RWPE2 (cell line): ENCODE measurements around the gene BGN.

Experiments
- ATAC-seq: fragments of 200-7000 bp; cut with Tn5 transposase; 3 replicates; pipeline ENCODE4 v1.9.1; 2021; ENCODE audit warnings: low read depth
- DNase-seq: peaks from one replicate; pipeline ENCODE4 v3.0.0-alpha.2; 2020; ENCODE audit warnings: low spot score
- H3K27ac ChIP-seq: fragments of 450-650 bp; 2 replicates; pipeline ENCODE4 v1.5.1; 2017; ENCODE audit warnings: mild to moderate bottlenecking; ENCODE audit not compliant: poor library complexity, severe bottlenecking
- H3K27me3 ChIP-seq: fragments of 250-450 bp; sonication (Bioruptor Pico); 2 replicates; pipeline ENCODE4 v1.5.1; 2021; ENCODE audit warnings: mild to moderate bottlenecking, moderate library complexity; ENCODE audit not compliant: insufficient read depth, poor library complexity, severe bottlenecking
- H3K36me3 ChIP-seq: fragments of 250-450 bp; sonication (Bioruptor Pico); 2 replicates; pipeline ENCODE4 v1.5.1; 2020; ENCODE audit warnings: low read depth, mild to moderate bottlenecking, moderate library complexity
- H3K4me1 ChIP-seq: fragments of 250-450 bp; sonication (Bioruptor Pico); 2 replicates; pipeline ENCODE4 v1.5.1; 2021; ENCODE audit warnings: mild to moderate bottlenecking, moderate library complexity; ENCODE audit not compliant: insufficient read depth, poor library complexity, severe bottlenecking
- H3K4me3 ChIP-seq: fragments of 250-450 bp; sonication (Bioruptor Pico); 2 replicates; pipeline ENCODE4 v1.5.1; 2021; ENCODE audit warnings: mild to moderate bottlenecking, moderate library complexity; ENCODE audit not compliant: severe bottlenecking
- H3K9me3 ChIP-seq: fragments of 250-450 bp; sonication (Bioruptor Pico); 2 replicates; pipeline ENCODE4 v1.5.1; 2021; ENCODE audit warnings: mild to moderate bottlenecking, moderate library complexity; ENCODE audit not compliant: severe bottlenecking
- TF ChIP-seq, protein P1 (sequence below): fragments of 450-650 bp; IDR thresholded peaks from one replicate; pipeline ENCODE4 v1.5.1; 2017; ENCODE audit warnings: mild to moderate bottlenecking, moderate library complexity; ENCODE audit not compliant: poor library complexity, severe bottlenecking

Gene BGN

DNA sequence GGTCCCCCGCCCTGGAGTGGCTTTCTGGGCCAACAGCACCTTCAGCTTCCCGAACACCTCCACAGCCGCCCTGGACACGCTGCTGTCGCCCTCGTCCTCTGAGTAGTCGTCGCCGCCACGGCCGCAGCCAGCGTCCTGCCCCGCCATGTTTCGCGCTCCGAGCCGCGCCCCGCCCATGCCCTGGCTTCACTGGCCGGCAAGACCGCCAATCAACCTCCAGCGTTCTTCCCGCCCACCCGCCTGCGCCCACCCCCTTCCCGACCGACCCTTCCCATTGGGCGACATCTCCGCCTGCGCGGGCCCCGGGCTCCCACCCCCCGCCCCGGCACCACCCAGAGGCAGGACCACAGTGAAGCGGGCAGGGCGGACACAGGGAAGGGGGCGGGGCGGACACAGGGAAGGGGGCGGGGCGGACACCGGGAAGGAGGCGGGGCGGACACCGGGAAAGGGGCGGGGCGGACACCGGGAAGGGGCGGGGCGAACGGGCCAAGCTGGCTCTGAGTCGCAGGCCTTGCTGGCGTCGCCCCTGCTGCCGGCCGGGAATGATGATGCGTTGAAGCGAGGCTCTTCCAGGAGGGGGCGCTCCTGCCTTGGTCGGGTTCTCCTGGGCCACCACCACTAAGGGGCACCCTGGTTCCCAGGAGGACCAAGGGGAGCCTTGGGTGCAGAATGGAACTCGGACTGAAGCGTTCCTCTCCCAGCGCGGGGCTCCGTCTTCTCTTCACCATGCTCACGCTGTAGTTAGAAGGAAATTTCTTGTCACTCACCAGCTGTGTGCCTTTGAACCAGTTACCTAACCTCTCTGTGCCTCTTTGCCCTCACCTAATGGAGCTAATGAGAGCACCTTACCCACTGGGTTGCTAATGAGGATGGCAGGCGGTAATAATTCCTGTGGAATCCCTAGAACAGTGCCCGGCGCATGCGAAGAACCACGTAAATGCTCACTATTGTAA is 24.1 kb upstream of the BGN start, which contains the start of gene HAUS7:
Gene HAUS7 (minus strand): TSS at position 166 of the 953 bp plus-strand sequence. CDS start 19 bp downstream, at position 147.
- Histone ChIP-seq H3K36me3 (no peaks in the 10 kb centered on the region), H3K27ac (no peak within 1 kb of the TSS), H3K9me3 (no peaks in the 10 kb centered on the region), H3K27me3 (no peaks in the 10 kb centered on the region), H3K4me1 (no peaks in the 10 kb centered on the region), H3K4me3 (peak within 1 kb of the TSS; percentile 95)
- TF ChIP-seq, protein P1, sequence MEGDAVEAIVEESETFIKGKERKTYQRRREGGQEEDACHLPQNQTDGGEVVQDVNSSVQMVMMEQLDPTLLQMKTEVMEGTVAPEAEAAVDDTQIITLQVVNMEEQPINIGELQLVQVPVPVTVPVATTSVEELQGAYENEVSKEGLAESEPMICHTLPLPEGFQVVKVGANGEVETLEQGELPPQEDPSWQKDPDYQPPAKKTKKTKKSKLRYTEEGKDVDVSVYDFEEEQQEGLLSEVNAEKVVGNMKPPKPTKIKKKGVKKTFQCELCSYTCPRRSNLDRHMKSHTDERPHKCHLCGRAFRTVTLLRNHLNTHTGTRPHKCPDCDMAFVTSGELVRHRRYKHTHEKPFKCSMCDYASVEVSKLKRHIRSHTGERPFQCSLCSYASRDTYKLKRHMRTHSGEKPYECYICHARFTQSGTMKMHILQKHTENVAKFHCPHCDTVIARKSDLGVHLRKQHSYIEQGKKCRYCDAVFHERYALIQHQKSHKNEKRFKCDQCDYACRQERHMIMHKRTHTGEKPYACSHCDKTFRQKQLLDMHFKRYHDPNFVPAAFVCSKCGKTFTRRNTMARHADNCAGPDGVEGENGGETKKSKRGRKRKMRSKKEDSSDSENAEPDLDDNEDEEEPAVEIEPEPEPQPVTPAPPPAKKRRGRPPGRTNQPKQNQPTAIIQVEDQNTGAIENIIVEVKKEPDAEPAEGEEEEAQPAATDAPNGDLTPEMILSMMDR, result peak; percentile 66
- ATAC-seq (peak; percentile 82), DNase-seq (peak; percentile 74)

DNA sequence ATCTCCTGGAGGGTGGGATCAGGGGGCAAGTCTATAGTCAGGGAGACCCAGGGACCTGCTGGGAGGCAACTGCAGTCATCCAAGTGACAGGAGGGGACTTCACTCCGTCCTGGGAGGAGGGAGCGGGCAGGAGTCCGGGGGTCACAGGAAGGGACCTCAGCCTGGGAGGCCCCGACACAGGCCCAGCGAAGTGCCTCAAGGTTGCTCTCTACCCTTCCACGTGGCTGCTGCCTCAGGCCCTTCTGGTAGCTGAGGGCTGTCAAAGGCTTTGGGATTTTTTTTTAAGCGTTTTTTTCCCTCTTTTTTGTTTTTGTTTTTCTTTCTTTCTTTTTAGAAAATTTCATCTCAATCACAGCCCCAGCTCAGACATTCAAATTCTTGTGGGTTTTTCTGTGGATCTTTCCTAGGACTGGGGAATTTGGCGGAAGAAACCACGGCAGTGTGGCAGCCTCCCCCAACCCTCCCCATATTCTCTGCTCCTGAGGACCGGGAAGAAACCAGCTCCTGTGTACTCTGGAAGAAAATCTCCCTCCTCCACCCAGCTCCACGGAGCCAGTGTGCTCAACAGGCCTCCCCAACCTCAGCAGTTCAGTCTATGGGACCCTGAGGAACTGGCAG is 23.0 kb upstream of the BGN start:
- Histone ChIP-seq H3K9me3 (no peaks in the 10 kb centered on the region), H3K4me3 (no peak overlapping the region), H3K4me1 (no peaks in the 10 kb centered on the region), H3K27ac (no peak overlapping the region), H3K36me3 (no peaks in the 10 kb centered on the region), H3K27me3 (no peaks in the 10 kb centered on the region)
- TF ChIP-seq, protein P1, result no peak
- ATAC-seq (no peak), DNase-seq (no peak)

DNA sequence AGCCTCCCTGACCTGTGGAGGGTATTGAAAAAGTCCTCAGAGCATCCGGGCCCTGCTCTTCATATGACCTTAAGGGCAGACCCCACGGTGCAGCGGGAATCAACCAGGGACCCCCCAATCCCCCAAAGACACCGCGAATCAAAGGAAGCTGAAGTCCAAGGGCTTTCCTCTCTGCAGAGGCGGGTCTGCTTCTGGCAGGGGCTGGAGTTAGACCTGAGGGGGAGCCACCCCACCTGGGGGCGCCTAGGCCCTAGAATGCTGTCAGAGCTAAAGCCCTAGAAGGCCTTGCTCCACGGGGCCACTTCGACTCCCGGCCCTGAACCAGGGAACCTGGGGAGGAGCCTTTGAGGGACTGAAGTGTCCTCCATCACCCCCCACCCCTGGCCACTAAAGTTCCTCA is 21.7 kb upstream of the BGN start:
- DNase-seq (no peak), ATAC-seq (no peak)
- H3K4me1 ChIP-seq, result no peaks in the 10 kb centered on the region
- no peaks in the 10 kb centered on the region for H3K9me3 ChIP-seq
- no peak overlapping the region for H3K4me3 ChIP-seq
- no peaks in the 10 kb centered on the region for H3K27me3 ChIP-seq
- H3K27ac ChIP-seq, result no peak overlapping the region
- H3K36me3 ChIP-seq, result no peaks in the 10 kb centered on the region
- TF ChIP-seq, protein P1, result no peak

DNA sequence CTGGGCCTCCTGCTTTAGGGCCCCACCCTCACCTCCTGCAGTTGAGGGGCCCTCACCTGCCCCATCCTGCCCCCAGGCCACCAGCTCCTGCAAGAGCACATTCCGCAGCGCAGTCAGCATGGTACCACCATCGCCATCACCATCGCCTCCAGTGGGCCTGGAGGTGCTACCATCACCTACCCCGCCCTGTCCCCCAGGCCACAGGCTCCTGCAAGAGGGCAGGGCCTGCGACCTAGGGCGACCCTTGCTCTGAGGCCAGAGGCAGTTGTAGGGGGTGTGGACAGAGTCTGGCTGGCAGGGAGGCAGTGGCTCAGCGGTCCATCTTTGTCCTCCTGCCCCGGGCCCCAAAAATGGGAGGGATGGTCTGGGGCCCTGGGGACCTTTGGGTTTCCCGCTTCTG is 20.5 kb upstream of the BGN start:
- Histone ChIP-seq H3K27me3 (no peaks in the 10 kb centered on the region), H3K36me3 (no peaks in the 10 kb centered on the region), H3K27ac (no peak overlapping the region), H3K4me1 (no peaks in the 10 kb centered on the region), H3K9me3 (no peaks in the 10 kb centered on the region), H3K4me3 (no peak overlapping the region)
- DNase-seq (no peak), ATAC-seq (no peak)
- TF ChIP-seq, protein P1, result no peak
